Testis (tissue), 2 donors: ENCODE data around the gene IGSF6.

Experiments used
- POLR2A ChIP-seq: fragments of 450-650 bp; IDR thresholded peaks from one replicate; pipeline ENCODE4 v1.6.1; 2017; ENCODE audit warnings: antibody characterized with exemption, mild to moderate bottlenecking, moderate library complexity
- TF ChIP-seq, protein P1 (sequence below), 3 experiments: fragments of 450-650 bp in 2 of 3; fragments of 200-600 bp in 1 of 3; sonication (generic) in 1 of 3; IDR thresholded peaks; one replicate each; pipeline ENCODE4 v1.5.1; 2016 to 2019; ENCODE audit warnings: antibody characterized with exemption in 3 of 3, mild to moderate bottlenecking in 2 of 3, moderate library complexity in 1 of 3

DNA sequence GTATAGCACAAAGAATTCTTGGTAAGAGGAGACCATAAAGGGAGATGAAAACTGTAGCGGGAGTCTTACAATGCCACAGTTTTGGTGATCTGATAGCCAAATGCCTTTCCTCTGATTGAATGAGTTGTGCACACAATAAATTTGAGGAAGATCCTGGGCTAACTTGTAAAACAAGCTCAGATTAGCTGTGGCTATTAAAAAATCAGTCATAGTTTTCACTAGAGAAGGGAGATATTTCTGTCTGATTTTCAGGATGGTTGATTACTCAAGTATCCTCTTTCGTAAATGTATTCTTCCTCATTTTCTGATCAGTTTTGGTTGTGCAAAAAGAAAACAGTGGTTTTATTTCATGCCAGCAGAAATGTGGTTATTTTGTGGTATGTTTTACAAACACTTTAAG lies 62.1 kb downstream of the IGSF6 start:
- TF ChIP-seq, protein P1, sequence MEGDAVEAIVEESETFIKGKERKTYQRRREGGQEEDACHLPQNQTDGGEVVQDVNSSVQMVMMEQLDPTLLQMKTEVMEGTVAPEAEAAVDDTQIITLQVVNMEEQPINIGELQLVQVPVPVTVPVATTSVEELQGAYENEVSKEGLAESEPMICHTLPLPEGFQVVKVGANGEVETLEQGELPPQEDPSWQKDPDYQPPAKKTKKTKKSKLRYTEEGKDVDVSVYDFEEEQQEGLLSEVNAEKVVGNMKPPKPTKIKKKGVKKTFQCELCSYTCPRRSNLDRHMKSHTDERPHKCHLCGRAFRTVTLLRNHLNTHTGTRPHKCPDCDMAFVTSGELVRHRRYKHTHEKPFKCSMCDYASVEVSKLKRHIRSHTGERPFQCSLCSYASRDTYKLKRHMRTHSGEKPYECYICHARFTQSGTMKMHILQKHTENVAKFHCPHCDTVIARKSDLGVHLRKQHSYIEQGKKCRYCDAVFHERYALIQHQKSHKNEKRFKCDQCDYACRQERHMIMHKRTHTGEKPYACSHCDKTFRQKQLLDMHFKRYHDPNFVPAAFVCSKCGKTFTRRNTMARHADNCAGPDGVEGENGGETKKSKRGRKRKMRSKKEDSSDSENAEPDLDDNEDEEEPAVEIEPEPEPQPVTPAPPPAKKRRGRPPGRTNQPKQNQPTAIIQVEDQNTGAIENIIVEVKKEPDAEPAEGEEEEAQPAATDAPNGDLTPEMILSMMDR (IDR thresholded peaks at IDR 0.05), result no peak
- no peak for TF ChIP-seq POLR2A
